ENCODE measurements around the gene ASB15.

ASB15 gene

GRCh38 chr7:123558289-123558874 lies 43.2 kb upstream of the ASB15 start:
- Histone ChIP-seq H3K27me3 (ENCODE audit: insufficient read depth, low read length, poor library complexity, severe bottlenecking) (peaks cover 13% of the 10 kb centered on the region), H2AFZ (ENCODE audit: low read length) (peak overlapping the region; percentile 96), H3K9ac (ENCODE audit: low read depth, low read length, poor library complexity, severe bottlenecking) (peak overlapping the region; percentile 82), H3K36me3 (ENCODE audit: insufficient read depth, low read length) (no peaks in the 10 kb centered on the region), H3K4me1 (ENCODE audit: insufficient read depth, low read length, poor library complexity, severe bottlenecking) (peaks cover 31% of the 10 kb centered on the region), H3K4me2 (ENCODE audit: low read depth, low read length, poor library complexity, severe bottlenecking) (peak overlapping the region; percentile 68), H3K9me2 (replicated peaks; ENCODE audit: low read depth, low read length) (no peaks in the 10 kb centered on the region), H3K4me3 (ENCODE audit: low read length, poor library complexity, severe bottlenecking) (peak overlapping the region; percentile 84), H3K79me2 (ENCODE audit: insufficient read depth, low read length) (peaks cover 22% of the 10 kb centered on the region), H4K20me1 (ENCODE audit: insufficient read depth, low read length, poor library complexity, severe bottlenecking) (peaks cover 6% of the 10 kb centered on the region), H3K9me3 (ENCODE audit: insufficient read depth, low read depth, low read length) (no peaks in the 10 kb centered on the region), H3F3A (ENCODE audit: low read depth) (no peaks in the 10 kb centered on the region)
- no peak for TF ChIP-seq CTCF (conservative IDR thresholded peaks at IDR 0.05; ENCODE audit: low read length)
- no peak for TF ChIP-seq EZH2phosphoT487 (IDR thresholded peaks at IDR 0.05; ENCODE audit: borderline replicate concordance)

- Histone ChIP-seq H3K27me3 (ENCODE audit: insufficient read depth, low read length, poor library complexity, severe bottlenecking) (peaks cover 13% of the 10 kb centered on the region), H3K36me3 (ENCODE audit: insufficient read depth, low read length) (no peaks in the 10 kb centered on the region), H3K4me1 (ENCODE audit: insufficient read depth, low read length, poor library complexity, severe bottlenecking) (peaks cover 5% of the 10 kb centered on the region), H3K79me2 (ENCODE audit: insufficient read depth, low read length) (peaks cover 5% of the 10 kb centered on the region), H3K4me3 (ENCODE audit: low read length, poor library complexity, severe bottlenecking) (no peak overlapping the region), H3K4me2 (ENCODE audit: low read depth, low read length, poor library complexity, severe bottlenecking) (no peak overlapping the region), H3K9me2 (replicated peaks; ENCODE audit: low read depth, low read length) (no peaks in the 10 kb centered on the region), H2AFZ (ENCODE audit: low read length) (no peak overlapping the region), H3F3A (ENCODE audit: low read depth) (no peaks in the 10 kb centered on the region), H3K9ac (ENCODE audit: low read depth, low read length, poor library complexity, severe bottlenecking) (no peak overlapping the region), H4K20me1 (ENCODE audit: insufficient read depth, low read length, poor library complexity, severe bottlenecking) (no peaks in the 10 kb centered on the region), H3K9me3 (ENCODE audit: insufficient read depth, low read depth, low read length) (no peaks in the 10 kb centered on the region)
- TF ChIP-seq EZH2phosphoT487 (IDR thresholded peaks at IDR 0.05; ENCODE audit: borderline replicate concordance), result no peak
- TF ChIP-seq CTCF (conservative IDR thresholded peaks at IDR 0.05; ENCODE audit: low read length), result no peak
Measured at GRCh38 chr7:123562121-123562520, 39.5 kb upstream of the ASB15 start.

- Histone ChIP-seq H3F3A (ENCODE audit: low read depth) (no peaks in the 10 kb centered on the region), H3K79me2 (ENCODE audit: insufficient read depth, low read length) (no peaks in the 10 kb centered on the region), H3K9me3 (ENCODE audit: insufficient read depth, low read depth, low read length) (no peaks in the 10 kb centered on the region), H3K9me2 (replicated peaks; ENCODE audit: low read depth, low read length) (no peaks in the 10 kb centered on the region), H3K27me3 (ENCODE audit: insufficient read depth, low read length, poor library complexity, severe bottlenecking) (no peaks in the 10 kb centered on the region), H3K4me3 (ENCODE audit: low read length, poor library complexity, severe bottlenecking) (no peak overlapping the region), H3K9ac (ENCODE audit: low read depth, low read length, poor library complexity, severe bottlenecking) (no peak overlapping the region), H4K20me1 (ENCODE audit: insufficient read depth, low read length, poor library complexity, severe bottlenecking) (no peaks in the 10 kb centered on the region), H2AFZ (ENCODE audit: low read length) (no peak overlapping the region), H3K4me1 (ENCODE audit: insufficient read depth, low read length, poor library complexity, severe bottlenecking) (no peaks in the 10 kb centered on the region), H3K4me2 (ENCODE audit: low read depth, low read length, poor library complexity, severe bottlenecking) (no peak overlapping the region), H3K36me3 (ENCODE audit: insufficient read depth, low read length) (no peaks in the 10 kb centered on the region)
- TF ChIP-seq EZH2phosphoT487 (IDR thresholded peaks at IDR 0.05; ENCODE audit: borderline replicate concordance), result no peak
- no peak for TF ChIP-seq CTCF (conservative IDR thresholded peaks at IDR 0.05; ENCODE audit: low read length)
Measured at GRCh38 chr7:123569352-123570010, 32.1 kb upstream of the ASB15 start.
